ENCODE data around the gene HSD11B1. TPM values are rescaled to one million over a fixed set of nuclear protein-coding genes. Genes with fewer than 3 reads are reported as not detected.

Gene HSD11B1
- total and polyA plus RNA-seq, 2 donors (not counting 3 experiments of a cell fraction or from before 2014, with no cell fraction given) = not detected

GRCh38 chr1:209742409-209743144 lies 37.9 kb downstream of the HSD11B1 start:
- H3K4me3 ChIP-seq (replicated peaks in 1 of 3; ENCODE audit: insufficient read depth in 1 of 3, low read depth in 1 of 3, low read length in 3 of 3) = no peak overlapping the region
- H2AFZ ChIP-seq (ENCODE audit: low read depth, low read length) = no peak overlapping the region
- H3K79me2 ChIP-seq (ENCODE audit: control insufficient read depth, insufficient read depth, low read length) = no peaks in the 10 kb centered on the region
- H3K27me3 ChIP-seq (ENCODE audit: control insufficient read depth in 2 of 2, insufficient read depth in 2 of 2, low read length in 2 of 2) = peaks cover 0 to 10% of the 10 kb centered on the region in 2 experiments
- no peak for DNase-seq (ENCODE audit: low read depth, low spot score)
- H3K36me3 ChIP-seq (ENCODE audit: control insufficient read depth in 2 of 2, extremely low read depth in 1 of 2, insufficient read depth in 2 of 2, low read length in 2 of 2) = no peaks in the 10 kb centered on the region
- H3K9ac ChIP-seq (replicated peaks; ENCODE audit: extremely low read depth, insufficient read depth, low read length) = no peak overlapping the region
- POLR2A ChIA-PET = no interaction called here
- H4K20me1 ChIP-seq (replicated peaks; ENCODE audit: control insufficient read depth, extremely low read depth, insufficient read depth, low read length) = no peaks in the 10 kb centered on the region
- no peak overlapping the region for H3K4me2 ChIP-seq (ENCODE audit: insufficient read depth, low read length)
- H3K27ac ChIP-seq (ENCODE audit: insufficient read depth, low read depth, low read length) = no peak overlapping the region
- CTCF ChIA-PET = no interaction called here
- no peak for FAIRE-seq
- no peaks in the 10 kb centered on the region for H3K4me1 ChIP-seq (ENCODE audit: control insufficient read depth, extremely low read depth, insufficient read depth, low read length)
- no TSS peak for BruUV-seq (replicated peaks)
- H3K9me3 ChIP-seq (replicated peaks; ENCODE audit: control insufficient read depth, insufficient read depth, low read length) = no peaks in the 10 kb centered on the region
- intact Hi-C loops (cut with micrococcal nuclease) = no loop called here
- no peaks in the 10 kb centered on the region for H3K9me1 ChIP-seq (replicated peaks; ENCODE audit: control insufficient read depth, extremely low read depth, insufficient read depth, low read length)
- no peak for TF ChIP-seq POLR2AphosphoS5 (IDR thresholded peaks at IDR 0.05; ENCODE audit: insufficient read depth, low read depth, low read length)
- no peak for TF ChIP-seq GATA2 (IDR thresholded peaks at IDR 0.05; ENCODE audit: insufficient read depth, insufficient read length, low read depth, low read length)
- no peak for TF ChIP-seq CTCF (IDR thresholded peaks at IDR 0.05; ENCODE audit: extremely low read depth in 1 of 2, insufficient read depth in 1 of 2, low read depth in 1 of 2, low read length in 2 of 2)
- dilution Hi-C loops (cut with MboI; ENCODE audit: extremely low pct_ligation_motif_present, low sequenced_read_pairs) = no loop called here

DNA sequence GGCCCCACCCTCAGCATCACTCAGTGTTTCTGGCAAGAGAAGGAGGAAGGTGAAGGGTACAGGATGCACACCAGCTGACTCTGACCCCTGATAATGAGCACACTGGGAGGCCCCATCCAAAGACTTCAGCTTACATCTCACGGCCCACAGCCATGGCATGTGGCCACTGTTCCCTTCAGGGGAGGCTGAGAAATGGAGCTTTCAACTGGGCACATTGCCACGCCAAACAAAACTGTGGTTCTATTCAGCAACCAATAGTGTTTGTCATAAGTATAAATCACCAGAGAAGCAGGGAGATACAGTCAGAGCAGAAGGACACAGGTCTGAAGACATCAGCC lies 38.5 kb downstream of the HSD11B1 start:
- H3K9me1 ChIP-seq (replicated peaks; ENCODE audit: control insufficient read depth, extremely low read depth, insufficient read depth, low read length) = no peaks in the 10 kb centered on the region
- H3K9me3 ChIP-seq (replicated peaks; ENCODE audit: control insufficient read depth, insufficient read depth, low read length) = no peaks in the 10 kb centered on the region
- dilution Hi-C loops (cut with MboI; ENCODE audit: extremely low pct_ligation_motif_present, low sequenced_read_pairs) (no loop called here), intact Hi-C loops (cut with micrococcal nuclease) (no loop called here)
- no peak overlapping the region for H2AFZ ChIP-seq (ENCODE audit: low read depth, low read length)
- BruUV-seq (replicated peaks) = no TSS peak
- TF ChIP-seq EZH2 (IDR thresholded peaks at IDR 0.05; ENCODE audit: borderline replicate concordance, low read depth, low read length, severe bottlenecking) = no peak
- TF ChIP-seq JUN (IDR thresholded peaks at IDR 0.05; ENCODE audit: borderline replicate concordance, insufficient read depth, insufficient read length, low read depth) = no peak
- no peak for TF ChIP-seq GATA2 (IDR thresholded peaks at IDR 0.05; ENCODE audit: insufficient read depth, insufficient read length, low read depth, low read length)
- TF ChIP-seq MYC (IDR thresholded peaks at IDR 0.05; ENCODE audit: low read depth, low read length) = no peak
- FAIRE-seq = no peak
- DNase-seq (ENCODE audit: low read depth, low spot score) = no peak
- no peaks in the 10 kb centered on the region for H4K20me1 ChIP-seq (replicated peaks; ENCODE audit: control insufficient read depth, extremely low read depth, insufficient read depth, low read length)
- H3K4me1 ChIP-seq (ENCODE audit: control insufficient read depth, extremely low read depth, insufficient read depth, low read length) = no peaks in the 10 kb centered on the region
- no peak overlapping the region for H3K4me3 ChIP-seq (replicated peaks in 1 of 3; ENCODE audit: insufficient read depth in 1 of 3, low read depth in 1 of 3, low read length in 3 of 3)
- H3K36me3 ChIP-seq (ENCODE audit: control insufficient read depth in 2 of 2, extremely low read depth in 1 of 2, insufficient read depth in 2 of 2, low read length in 2 of 2) = no peaks in the 10 kb centered on the region
- no peaks in the 10 kb centered on the region for H3K79me2 ChIP-seq (ENCODE audit: control insufficient read depth, insufficient read depth, low read length)
- H3K4me2 ChIP-seq (ENCODE audit: insufficient read depth, low read length) = no peak overlapping the region
- CTCF ChIA-PET = interaction anchor here (1.2 to 2.8 kb wide), 2 partner anchors 29 to 173 kb away, joined by 3 to 12 read pairs; no protein-coding TSS in a partner anchor
- POLR2A ChIA-PET = no interaction called here
- no peak overlapping the region for H3K9ac ChIP-seq (replicated peaks; ENCODE audit: extremely low read depth, insufficient read depth, low read length)
- no peak overlapping the region for H3K27ac ChIP-seq (ENCODE audit: insufficient read depth, low read depth, low read length)
- H3K27me3 ChIP-seq (ENCODE audit: control insufficient read depth in 2 of 2, insufficient read depth in 2 of 2, low read length in 2 of 2) = peaks cover 0 to 10% of the 10 kb centered on the region in 2 experiments

Data from endothelial cell of umbilical vein (primary cell).